ENCODE results near the gene RTP1.

DNA sequence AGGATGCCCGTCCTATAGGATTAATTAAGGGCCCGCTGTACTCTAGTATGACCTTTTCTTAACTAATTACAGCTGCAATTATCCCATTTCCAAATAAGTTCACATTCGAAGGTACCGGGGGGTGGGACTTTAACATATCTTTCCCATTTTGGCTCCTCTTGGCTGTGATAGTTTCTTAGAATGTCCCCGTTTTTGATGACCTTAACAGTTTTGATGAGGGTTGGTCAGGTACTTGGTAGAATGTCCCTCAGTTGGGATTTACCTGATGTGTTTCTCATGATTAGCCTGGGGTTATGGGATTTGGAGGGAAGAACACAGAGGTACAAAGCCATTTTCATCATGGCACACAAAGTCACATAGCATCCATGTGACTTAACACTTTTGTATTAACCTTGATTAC is 18.2 kb downstream of the RTP1 start:
- TF ChIP-seq, protein P1, sequence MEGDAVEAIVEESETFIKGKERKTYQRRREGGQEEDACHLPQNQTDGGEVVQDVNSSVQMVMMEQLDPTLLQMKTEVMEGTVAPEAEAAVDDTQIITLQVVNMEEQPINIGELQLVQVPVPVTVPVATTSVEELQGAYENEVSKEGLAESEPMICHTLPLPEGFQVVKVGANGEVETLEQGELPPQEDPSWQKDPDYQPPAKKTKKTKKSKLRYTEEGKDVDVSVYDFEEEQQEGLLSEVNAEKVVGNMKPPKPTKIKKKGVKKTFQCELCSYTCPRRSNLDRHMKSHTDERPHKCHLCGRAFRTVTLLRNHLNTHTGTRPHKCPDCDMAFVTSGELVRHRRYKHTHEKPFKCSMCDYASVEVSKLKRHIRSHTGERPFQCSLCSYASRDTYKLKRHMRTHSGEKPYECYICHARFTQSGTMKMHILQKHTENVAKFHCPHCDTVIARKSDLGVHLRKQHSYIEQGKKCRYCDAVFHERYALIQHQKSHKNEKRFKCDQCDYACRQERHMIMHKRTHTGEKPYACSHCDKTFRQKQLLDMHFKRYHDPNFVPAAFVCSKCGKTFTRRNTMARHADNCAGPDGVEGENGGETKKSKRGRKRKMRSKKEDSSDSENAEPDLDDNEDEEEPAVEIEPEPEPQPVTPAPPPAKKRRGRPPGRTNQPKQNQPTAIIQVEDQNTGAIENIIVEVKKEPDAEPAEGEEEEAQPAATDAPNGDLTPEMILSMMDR (conservative IDR thresholded peaks at IDR 0.05; ENCODE audit: low read depth in 2 of 2), result no peak
- TF ChIP-seq, protein P2, sequence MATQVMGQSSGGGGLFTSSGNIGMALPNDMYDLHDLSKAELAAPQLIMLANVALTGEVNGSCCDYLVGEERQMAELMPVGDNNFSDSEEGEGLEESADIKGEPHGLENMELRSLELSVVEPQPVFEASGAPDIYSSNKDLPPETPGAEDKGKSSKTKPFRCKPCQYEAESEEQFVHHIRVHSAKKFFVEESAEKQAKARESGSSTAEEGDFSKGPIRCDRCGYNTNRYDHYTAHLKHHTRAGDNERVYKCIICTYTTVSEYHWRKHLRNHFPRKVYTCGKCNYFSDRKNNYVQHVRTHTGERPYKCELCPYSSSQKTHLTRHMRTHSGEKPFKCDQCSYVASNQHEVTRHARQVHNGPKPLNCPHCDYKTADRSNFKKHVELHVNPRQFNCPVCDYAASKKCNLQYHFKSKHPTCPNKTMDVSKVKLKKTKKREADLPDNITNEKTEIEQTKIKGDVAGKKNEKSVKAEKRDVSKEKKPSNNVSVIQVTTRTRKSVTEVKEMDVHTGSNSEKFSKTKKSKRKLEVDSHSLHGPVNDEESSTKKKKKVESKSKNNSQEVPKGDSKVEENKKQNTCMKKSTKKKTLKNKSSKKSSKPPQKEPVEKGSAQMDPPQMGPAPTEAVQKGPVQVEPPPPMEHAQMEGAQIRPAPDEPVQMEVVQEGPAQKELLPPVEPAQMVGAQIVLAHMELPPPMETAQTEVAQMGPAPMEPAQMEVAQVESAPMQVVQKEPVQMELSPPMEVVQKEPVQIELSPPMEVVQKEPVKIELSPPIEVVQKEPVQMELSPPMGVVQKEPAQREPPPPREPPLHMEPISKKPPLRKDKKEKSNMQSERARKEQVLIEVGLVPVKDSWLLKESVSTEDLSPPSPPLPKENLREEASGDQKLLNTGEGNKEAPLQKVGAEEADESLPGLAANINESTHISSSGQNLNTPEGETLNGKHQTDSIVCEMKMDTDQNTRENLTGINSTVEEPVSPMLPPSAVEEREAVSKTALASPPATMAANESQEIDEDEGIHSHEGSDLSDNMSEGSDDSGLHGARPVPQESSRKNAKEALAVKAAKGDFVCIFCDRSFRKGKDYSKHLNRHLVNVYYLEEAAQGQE (IDR thresholded peaks at IDR 0.05; ENCODE audit: unreplicated experiment), result no peak
